ENCODE measurements around the gene ANKZF1. TPM values are rescaled to one million over a fixed set of nuclear protein-coding genes. Genes with fewer than 3 reads are reported as not detected.

The ANKZF1 gene
- total and polyA plus RNA-seq, 2 experiments from 2014 or later, result 37.5 to 41.6 TPM

GRCh38 chr2:219186754-219187456, 42.7 kb upstream of the ANKZF1 start:
- TF ChIP-seq EZH2 (IDR thresholded peaks at IDR 0.05; ENCODE audit: borderline replicate concordance) (no peak), CTCF (IDR thresholded peaks at IDR 0.05; ENCODE audit: poor library complexity) (no peak), EZH2phosphoT487 (IDR thresholded peaks at IDR 0.05; ENCODE audit: low read depth, severe bottlenecking, unreplicated experiment) (no peak)
- Histone ChIP-seq H3K9me2 (replicated peaks; ENCODE audit: insufficient read depth) (no peaks in the 10 kb centered on the region), H3K4me1 (ENCODE audit: insufficient read depth) (no peaks in the 10 kb centered on the region), H4K20me1 (ENCODE audit: insufficient read depth, poor library complexity, severe bottlenecking) (no peaks in the 10 kb centered on the region), H2AFZ (no peak overlapping the region), H3K4me2 (no peak overlapping the region), H3K36me3 (replicated peaks; ENCODE audit: insufficient read depth, low read depth) (no peaks in the 10 kb centered on the region), H3K4me3 (no peak overlapping the region), H3K79me2 (no peaks in the 10 kb centered on the region), H3K27ac (no peak overlapping the region), H3K27me3 (no peaks in the 10 kb centered on the region), H3K9me3 (ENCODE audit: low read depth) (no peaks in the 10 kb centered on the region)
- DNase-seq (ENCODE audit: low spot score), result no peak
- 84% methylated on average over 7 of the region's 7 CpGs for WGBS (ENCODE audit: low lambda C conversion rate, missing lambda C conversion rate)

GRCh38 chr2:219197388-219197787, 32.2 kb upstream of the ANKZF1 start:
- H3K9me2 ChIP-seq (replicated peaks; ENCODE audit: insufficient read depth), result no peaks in the 10 kb centered on the region
- no peaks in the 10 kb centered on the region for H3K9me3 ChIP-seq (ENCODE audit: low read depth)
- no peak overlapping the region for H3K4me2 ChIP-seq
- H3K27ac ChIP-seq, result no peak overlapping the region
- H3K4me3 ChIP-seq, result no peak overlapping the region
- no peak for DNase-seq (ENCODE audit: low spot score)
- TF ChIP-seq EZH2 (IDR thresholded peaks at IDR 0.05; ENCODE audit: borderline replicate concordance) (no peak), CTCF (IDR thresholded peaks at IDR 0.05; ENCODE audit: poor library complexity) (no peak), EZH2phosphoT487 (IDR thresholded peaks at IDR 0.05; ENCODE audit: low read depth, severe bottlenecking, unreplicated experiment) (no peak)
- 100% methylated on average over 1 of the region's 1 CpG for WGBS (ENCODE audit: low lambda C conversion rate, missing lambda C conversion rate)
- no peak overlapping the region for H2AFZ ChIP-seq
- no peaks in the 10 kb centered on the region for H3K36me3 ChIP-seq (replicated peaks; ENCODE audit: insufficient read depth, low read depth)
- H3K27me3 ChIP-seq, result no peaks in the 10 kb centered on the region
- H3K79me2 ChIP-seq, result no peaks in the 10 kb centered on the region
- H4K20me1 ChIP-seq (ENCODE audit: insufficient read depth, poor library complexity, severe bottlenecking), result no peaks in the 10 kb centered on the region
- H3K4me1 ChIP-seq (ENCODE audit: insufficient read depth), result no peaks in the 10 kb centered on the region

- H4K20me1 ChIP-seq (ENCODE audit: insufficient read depth, poor library complexity, severe bottlenecking), result no peaks in the 10 kb centered on the region
- H3K4me3 ChIP-seq, result no peak overlapping the region
- no peak overlapping the region for H3K27ac ChIP-seq
- DNase-seq (ENCODE audit: low spot score), result no peak
- H3K79me2 ChIP-seq, result no peaks in the 10 kb centered on the region
- no peaks in the 10 kb centered on the region for H3K9me3 ChIP-seq (ENCODE audit: low read depth)
- 77% methylated on average over 5 of the region's 5 CpGs for WGBS (ENCODE audit: low lambda C conversion rate, missing lambda C conversion rate)
- no peak overlapping the region for H2AFZ ChIP-seq
- TF ChIP-seq EZH2phosphoT487 (IDR thresholded peaks at IDR 0.05; ENCODE audit: low read depth, severe bottlenecking, unreplicated experiment) (no peak), CTCF (IDR thresholded peaks at IDR 0.05; ENCODE audit: poor library complexity) (no peak), EZH2 (IDR thresholded peaks at IDR 0.05; ENCODE audit: borderline replicate concordance) (no peak)
- no peaks in the 10 kb centered on the region for H3K4me1 ChIP-seq (ENCODE audit: insufficient read depth)
- H3K36me3 ChIP-seq (replicated peaks; ENCODE audit: insufficient read depth, low read depth), result no peaks in the 10 kb centered on the region
- no peaks in the 10 kb centered on the region for H3K27me3 ChIP-seq
- no peaks in the 10 kb centered on the region for H3K9me2 ChIP-seq (replicated peaks; ENCODE audit: insufficient read depth)
- H3K4me2 ChIP-seq, result no peak overlapping the region
These were observed 30.6 kb upstream of the ANKZF1 start for GRCh38 chr2:219198974-219199373.

Data from hepatocyte (in vitro differentiated cells).